Measurements from ENCODE around the gene GZF1. TPM values are rescaled to one million over a fixed set of nuclear protein-coding genes. Genes with fewer than 3 reads are reported as not detected.

Gene GZF1
- total RNA-seq, 1 donor from 2014 or later = 24.9 TPM

GRCh38 chr20:23370274-23370673 is 8.3 kb downstream of the GZF1 start:
- intact Hi-C loops (cut with micrococcal nuclease) = no loop called here
- H3K9me3 ChIP-seq (replicated peaks) = no peaks in the 10 kb centered on the region
- H3K36me3 ChIP-seq = peaks cover 83% of the 10 kb centered on the region
- TF ChIP-seq CTCF (IDR thresholded peaks at IDR 0.05; ENCODE audit: borderline replicate concordance) = no peak
- H3K4me3 ChIP-seq = no peak overlapping the region
- no peaks in the 10 kb centered on the region for H3K27me3 ChIP-seq (ENCODE audit: low read depth)
- DNase-seq = no peak
- H3K27ac ChIP-seq (replicated peaks) = no peak overlapping the region
- peaks cover 38% of the 10 kb centered on the region for H3K4me1 ChIP-seq

GRCh38 chr20:23370873-23371272 is 8.9 kb downstream of the GZF1 start:
- Histone ChIP-seq H3K27me3 (ENCODE audit: low read depth) (no peaks in the 10 kb centered on the region), H3K4me1 (peaks cover 32% of the 10 kb centered on the region), H3K36me3 (peaks cover 83% of the 10 kb centered on the region), H3K27ac (replicated peaks) (no peak overlapping the region), H3K4me3 (no peak overlapping the region), H3K9me3 (replicated peaks) (no peaks in the 10 kb centered on the region)
- DNase-seq = no peak
- TF ChIP-seq CTCF (IDR thresholded peaks at IDR 0.05; ENCODE audit: borderline replicate concordance) = no peak
- intact Hi-C loops (cut with micrococcal nuclease) = no loop called here

- Histone ChIP-seq H3K4me3 (no peak overlapping the region), H3K4me1 (peaks cover 26% of the 10 kb centered on the region), H3K27me3 (ENCODE audit: low read depth) (no peaks in the 10 kb centered on the region), H3K27ac (replicated peaks) (no peak overlapping the region), H3K36me3 (peaks cover 85% of the 10 kb centered on the region), H3K9me3 (replicated peaks) (no peaks in the 10 kb centered on the region)
- no peak for TF ChIP-seq CTCF (IDR thresholded peaks at IDR 0.05; ENCODE audit: borderline replicate concordance)
- no peak for DNase-seq
- intact Hi-C loops (cut with micrococcal nuclease) = no loop called here
These were observed 9.5 kb downstream of the GZF1 start for GRCh38 chr20:23371496-23371895.

- no peak for TF ChIP-seq CTCF (IDR thresholded peaks at IDR 0.05; ENCODE audit: borderline replicate concordance)
- H3K27ac ChIP-seq (replicated peaks) = no peak overlapping the region
- H3K9me3 ChIP-seq (replicated peaks) = no peaks in the 10 kb centered on the region
- no peaks in the 10 kb centered on the region for H3K27me3 ChIP-seq (ENCODE audit: low read depth)
- intact Hi-C loops (cut with micrococcal nuclease) = no loop called here
- peaks cover 82% of the 10 kb centered on the region for H3K36me3 ChIP-seq
- H3K4me1 ChIP-seq = peaks cover 6% of the 10 kb centered on the region
- no peak overlapping the region for H3K4me3 ChIP-seq
- DNase-seq = no peak
These were observed 12.5 kb downstream of the GZF1 start for GRCh38 chr20:23374441-23374840.

GRCh38 chr20:23375827-23376226 is 13.8 kb downstream of the GZF1 start:
- H3K36me3 ChIP-seq = peaks cover 82% of the 10 kb centered on the region
- no peak overlapping the region for H3K27ac ChIP-seq (replicated peaks)
- H3K4me1 ChIP-seq = peaks cover 6% of the 10 kb centered on the region
- no peak for TF ChIP-seq CTCF (IDR thresholded peaks at IDR 0.05; ENCODE audit: borderline replicate concordance)
- no peak for DNase-seq
- intact Hi-C loops (cut with micrococcal nuclease) = no loop called here
- H3K27me3 ChIP-seq (ENCODE audit: low read depth) = no peaks in the 10 kb centered on the region
- H3K9me3 ChIP-seq (replicated peaks) = no peaks in the 10 kb centered on the region
- no peak overlapping the region for H3K4me3 ChIP-seq

GRCh38 chr20:23379772-23380171 is 17.8 kb downstream of the GZF1 start:
- Histone ChIP-seq H3K36me3 (peaks cover 54% of the 10 kb centered on the region), H3K4me3 (no peak overlapping the region), H3K27me3 (ENCODE audit: low read depth) (no peaks in the 10 kb centered on the region), H3K9me3 (replicated peaks) (no peaks in the 10 kb centered on the region), H3K4me1 (peaks cover 2% of the 10 kb centered on the region), H3K27ac (replicated peaks) (no peak overlapping the region)
- intact Hi-C loops (cut with micrococcal nuclease) = no loop called here
- DNase-seq = no peak
- no peak for TF ChIP-seq CTCF (IDR thresholded peaks at IDR 0.05; ENCODE audit: borderline replicate concordance)
